Panc1 (cell line): ENCODE measurements around the gene CATSPER3. TPM values are rescaled to one million over a fixed set of nuclear protein-coding genes. Genes with fewer than 3 reads are reported as not detected.

Experiments used
- ATAC-seq: fragments of 200-7000 bp; cut with Tn5 transposase; 2 replicates; pipeline ENCODE4 v1.9.1; 2020; ENCODE audit warnings: mild to moderate bottlenecking, moderate library complexity
- BruUV-seq: library from RNA; stranded (reverse); fragments of 400-500 nt; replicated peaks from 2 replicates; lab custom pipeline; 2021; lab: Mats Ljungman, UMichigan
- CTCF ChIA-PET: fragments of 300-600 bp; sonication (Branson Sonifier 250); formaldehyde crosslinking; loops from one replicate; lab custom pipeline; 2022; ENCODE audit warnings: antibody characterized with exemption; lab: Charles Lee
- POLR2A ChIA-PET: fragments of 300-600 bp; sonication (Branson Sonifier 250); formaldehyde crosslinking; loops from one replicate; lab custom pipeline; 2022; ENCODE audit warnings: antibody characterized with exemption; lab: Charles Lee
- DNase-seq: peaks from one replicate; pipeline ENCODE4 v3.0.0-alpha.2; 2010; ENCODE audit warnings: low read depth, low spot score
- H3K27ac ChIP-seq: 2 replicates; pipeline ENCODE4 v1.5.1; 2011; ENCODE audit warnings: mild to moderate bottlenecking, low read length, inconsistent platforms
- H3K27me3 ChIP-seq: fragments of 200-500 bp; sonication (Bioruptor generic); 2 replicates; pipeline ENCODE4 v1.6.0; 2014; ENCODE audit warnings: low read length, inconsistent platforms; ENCODE audit not compliant: control insufficient read depth, insufficient read depth
- H3K36me3 ChIP-seq: fragments of 200-500 bp; sonication (Bioruptor generic); 2 replicates; pipeline ENCODE4 v1.5.1; 2014; ENCODE audit warnings: inconsistent platforms, mild to moderate bottlenecking, low read length, moderate library complexity; ENCODE audit not compliant: control insufficient read depth, insufficient read depth
- H3K4me1 ChIP-seq: 2 replicates; pipeline ENCODE4 v1.5.1; 2011; ENCODE audit warnings: inconsistent platforms, mild to moderate bottlenecking, low read length, moderate library complexity; ENCODE audit not compliant: control insufficient read depth, insufficient read depth
- H3K4me3 ChIP-seq, 2 experiments: 2 replicates each; pipeline ENCODE4 v1.5.1; 2011 to 2012; ENCODE audit warnings: low read depth in 2 of 2, low read length in 2 of 2, mild to moderate bottlenecking in 2 of 2, inconsistent platforms in 1 of 2, moderate library complexity in 1 of 2
- H3K9me3 ChIP-seq: fragments of 200-500 bp; sonication (Bioruptor generic); 2 replicates; pipeline ENCODE4 v1.5.1; 2014; ENCODE audit warnings: low read depth, mild to moderate bottlenecking, inconsistent platforms, low read length, moderate library complexity; ENCODE audit not compliant: control insufficient read depth, insufficient read depth
- CTCF ChIP-seq: fragments of 450-650 bp; IDR thresholded peaks from 2 replicates; pipeline ENCODE4 v1.5.1; 2017; ENCODE audit warnings: mild to moderate bottlenecking
- POLR2AphosphoS5 ChIP-seq: IDR thresholded peaks from 2 replicates; pipeline ENCODE4 v1.6.1; 2012; ENCODE audit warnings: mild to moderate bottlenecking, low read depth, low read length, moderate library complexity
- REST ChIP-seq, 2 experiments: IDR thresholded peaks; 2 replicates each; pipeline ENCODE4 v1.6.1; 2011 to 2012; ENCODE audit warnings: low read depth in 2 of 2, control low read depth in 1 of 2, low read length in 1 of 2, mild to moderate bottlenecking in 1 of 2, moderate library complexity in 1 of 2; ENCODE audit not compliant: insufficient read depth in 1 of 2
- SIN3A ChIP-seq: IDR thresholded peaks from 2 replicates; pipeline ENCODE4 v1.6.1; 2012; ENCODE audit warnings: low read depth, mild to moderate bottlenecking, low read length, moderate library complexity, borderline replicate concordance; ENCODE audit not compliant: insufficient read depth
- TCF7L2 ChIP-seq: IDR thresholded peaks from 2 replicates; pipeline ENCODE4 v1.6.1; 2011; ENCODE audit warnings: mild to moderate bottlenecking, low read depth, low read length, inconsistent platforms
- in situ Hi-C: cut with HindIII; loops from 2 replicates; pipeline ENCODE4 v1.10.0; 2016; ENCODE audit warnings: low sequenced_read_pairs, low pct_unique_long_range_greater_than_20kb
- intact Hi-C: fragments of 100-400 bp; cut with micrococcal nuclease; formaldehyde crosslinking; loops from one replicate; pipeline ENCODE4 v1.10.0; 2022; ENCODE audit not compliant: unreplicated experiment
- total RNA-seq: library from RNA; stranded (reverse); gene quantifications from one replicate; pipeline ENCODE4 v1.2.1, GENCODE V29; 2021; ENCODE audit not compliant: unreplicated experiment

The CATSPER3 gene
- total RNA-seq, 1 experiment from 2014 or later: 0.69 TPM

- Histone ChIP-seq H3K9me3 (no peaks in the 10 kb centered on the region), H3K4me3 (no peak overlapping the region), H3K4me1 (peaks cover 12% of the 10 kb centered on the region), H3K27me3 (no peaks in the 10 kb centered on the region), H3K36me3 (no peaks in the 10 kb centered on the region), H3K27ac (no peak overlapping the region)
- CTCF ChIA-PET: no interaction called here
- in situ Hi-C loops: no loop called here
- TF ChIP-seq CTCF (no peak), REST (IDR thresholded peaks at IDR 0.05; ENCODE audit: insufficient read depth in 1 of 2, low read depth in 2 of 2, low read length in 1 of 2) (no peak), POLR2AphosphoS5 (no peak), SIN3A (no peak), TCF7L2 (no peak)
- intact Hi-C loops: no loop called here
- ATAC-seq (no peak), DNase-seq (no peak)
- no TSS peak for BruUV-seq
- POLR2A ChIA-PET: no interaction called here
Observed at GRCh38 chr5:135009736-135010501, 42.2 kb downstream of the CATSPER3 start.

GRCh38 chr5:135010502-135011354 lies 43.0 kb downstream of the CATSPER3 start:
- intact Hi-C loops: no loop called here
- no peaks in the 10 kb centered on the region for H3K36me3 ChIP-seq
- POLR2A ChIA-PET: no interaction called here

More at GRCh38 chr5:135010502-135011354, 43.0 kb downstream of the CATSPER3 start:
- no peak overlapping the region for H3K27ac ChIP-seq
- H3K4me1 ChIP-seq: peaks cover 12% of the 10 kb centered on the region
- H3K4me3 ChIP-seq: no peak overlapping the region
- no TSS peak for BruUV-seq
- no peaks in the 10 kb centered on the region for H3K9me3 ChIP-seq
- no peak for ATAC-seq
- TF ChIP-seq SIN3A (no peak), REST (IDR thresholded peaks at IDR 0.05; ENCODE audit: insufficient read depth in 1 of 2, low read depth in 2 of 2, low read length in 1 of 2) (no peak), TCF7L2 (no peak), POLR2AphosphoS5 (no peak), CTCF (no peak)
- DNase-seq: no peak
- H3K27me3 ChIP-seq: no peaks in the 10 kb centered on the region
- in situ Hi-C loops: no loop called here
- CTCF ChIA-PET: no interaction called here
